GM18870 (cell line): Measurements from ENCODE around the gene IFFO2.
A peak's percentile ranks its signal among the peaks of the same experiment; 100 is the strongest.

Source experiments
- ATAC-seq: cut with Tn5 transposase; IDR thresholded peaks from one replicate; pipeline ENCODE4 v1.9.1; 2021; ENCODE audit warnings: moderate library complexity; ENCODE audit not compliant: unreplicated experiment

The IFFO2 gene

DNA sequence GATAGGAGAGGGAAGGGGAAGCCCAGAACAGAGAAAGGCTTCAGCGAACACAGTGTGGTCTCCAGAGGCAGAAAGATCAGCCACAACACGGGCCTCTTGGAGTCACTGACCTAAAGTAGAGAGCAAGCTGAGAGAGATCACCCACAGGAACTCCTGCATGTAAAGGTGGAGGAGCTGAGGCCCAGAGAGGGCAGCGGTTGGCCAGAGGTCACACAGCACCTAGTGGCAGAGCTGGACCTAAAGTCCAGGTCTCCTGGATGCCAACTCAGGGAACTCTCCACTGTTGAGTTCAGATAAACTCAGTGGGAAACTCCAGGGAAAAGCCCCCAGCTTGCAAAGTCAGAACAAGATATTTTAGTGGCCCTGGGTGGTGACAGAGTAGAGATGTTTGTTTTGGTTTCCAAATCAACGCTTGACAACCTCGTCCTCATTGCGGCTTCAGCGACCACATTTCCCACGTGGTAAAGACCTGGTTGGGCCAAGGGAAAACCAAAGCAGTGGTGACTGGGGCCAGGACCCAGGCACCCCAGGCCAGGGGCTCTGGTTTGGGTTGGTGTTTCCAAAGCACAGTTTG, 4.6 kb downstream of the IFFO2 start:
- ATAC-seq: peak; percentile 51

DNA sequence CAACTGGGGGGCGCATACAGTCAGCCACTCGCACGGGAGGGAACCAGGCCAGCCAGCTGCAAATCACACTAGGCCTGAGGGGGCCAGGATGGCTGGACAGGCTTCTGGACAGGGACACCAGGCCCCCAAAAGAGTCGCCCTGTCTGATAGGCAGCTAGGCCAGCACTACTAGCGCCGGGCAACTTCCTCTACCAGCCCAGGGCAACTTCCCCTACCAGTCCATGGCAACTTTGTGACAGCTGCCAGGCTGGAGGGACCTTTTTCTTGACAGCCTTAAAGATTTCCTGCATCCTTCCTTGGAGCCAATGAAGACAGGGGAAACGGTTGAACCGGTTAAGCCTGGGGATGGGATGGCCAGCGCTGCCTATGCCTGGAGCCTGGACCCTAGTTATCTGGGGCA, 5.1 kb downstream of the IFFO2 start:
- ATAC-seq: no peak

DNA sequence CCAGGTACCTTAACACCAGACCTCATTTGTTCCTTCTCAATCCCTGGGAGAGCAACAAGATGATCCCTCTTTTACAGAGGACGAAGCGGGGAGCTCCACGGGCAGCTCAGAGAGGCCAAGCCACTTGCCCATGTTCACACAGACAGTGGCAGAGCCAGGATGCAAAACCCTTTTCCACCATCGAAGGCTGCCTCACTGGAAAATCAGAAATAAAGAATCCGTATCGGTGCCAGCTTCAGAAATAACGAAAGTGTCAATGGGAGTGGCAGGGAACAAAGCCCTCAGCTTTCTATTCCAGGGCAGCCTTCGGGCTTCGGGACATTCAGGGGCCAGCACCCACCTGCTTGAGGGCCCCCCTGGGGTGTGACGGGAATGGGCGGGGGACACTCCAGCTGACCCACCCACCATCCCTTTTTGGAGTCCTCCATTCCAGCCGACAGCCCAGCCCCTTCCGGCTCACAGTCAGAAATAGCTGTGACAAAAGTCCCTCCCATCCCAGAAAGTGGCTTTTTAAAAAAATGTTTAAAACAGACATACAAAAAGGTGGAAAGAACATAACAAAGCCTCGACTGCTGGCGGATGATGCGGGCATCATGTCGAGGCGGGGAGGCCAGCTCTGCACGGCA, 6.0 kb downstream of the IFFO2 start:
- ATAC-seq: no peak

DNA sequence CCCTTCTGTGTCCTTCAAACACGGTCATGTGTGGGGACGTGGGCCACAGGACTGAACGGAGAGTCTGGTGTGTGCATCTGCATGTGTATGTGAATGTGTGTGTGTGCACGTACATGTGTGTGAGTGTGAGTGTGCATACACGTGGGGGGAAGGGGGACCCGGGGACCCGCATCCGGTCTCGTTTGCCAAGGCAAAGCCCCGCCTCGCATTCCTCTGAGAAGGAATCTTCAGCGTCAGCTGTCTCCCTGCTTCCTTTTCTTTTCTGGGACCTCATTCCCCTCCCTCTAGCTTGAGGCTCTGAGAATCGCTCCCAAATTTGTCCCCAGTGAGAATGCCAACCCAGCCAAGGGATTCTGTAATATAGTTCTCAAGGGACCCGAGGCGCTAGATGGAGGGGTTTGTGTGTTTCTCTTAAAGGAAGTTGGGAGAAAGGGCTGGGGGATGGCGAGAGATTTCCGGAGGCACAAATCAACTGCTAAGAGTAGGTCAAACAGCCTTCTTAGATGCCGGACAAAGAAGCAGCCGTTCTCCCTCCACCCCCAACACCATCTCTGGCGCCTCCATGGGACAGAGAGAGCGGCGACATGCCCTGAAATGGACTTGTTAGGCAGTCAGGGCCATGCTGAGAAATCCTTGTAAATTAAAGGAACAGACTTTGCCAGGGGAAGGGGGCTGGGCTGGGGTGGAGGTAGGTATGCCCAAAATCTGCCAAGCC, 6.6 kb downstream of the IFFO2 start:
- no peak for ATAC-seq

DNA sequence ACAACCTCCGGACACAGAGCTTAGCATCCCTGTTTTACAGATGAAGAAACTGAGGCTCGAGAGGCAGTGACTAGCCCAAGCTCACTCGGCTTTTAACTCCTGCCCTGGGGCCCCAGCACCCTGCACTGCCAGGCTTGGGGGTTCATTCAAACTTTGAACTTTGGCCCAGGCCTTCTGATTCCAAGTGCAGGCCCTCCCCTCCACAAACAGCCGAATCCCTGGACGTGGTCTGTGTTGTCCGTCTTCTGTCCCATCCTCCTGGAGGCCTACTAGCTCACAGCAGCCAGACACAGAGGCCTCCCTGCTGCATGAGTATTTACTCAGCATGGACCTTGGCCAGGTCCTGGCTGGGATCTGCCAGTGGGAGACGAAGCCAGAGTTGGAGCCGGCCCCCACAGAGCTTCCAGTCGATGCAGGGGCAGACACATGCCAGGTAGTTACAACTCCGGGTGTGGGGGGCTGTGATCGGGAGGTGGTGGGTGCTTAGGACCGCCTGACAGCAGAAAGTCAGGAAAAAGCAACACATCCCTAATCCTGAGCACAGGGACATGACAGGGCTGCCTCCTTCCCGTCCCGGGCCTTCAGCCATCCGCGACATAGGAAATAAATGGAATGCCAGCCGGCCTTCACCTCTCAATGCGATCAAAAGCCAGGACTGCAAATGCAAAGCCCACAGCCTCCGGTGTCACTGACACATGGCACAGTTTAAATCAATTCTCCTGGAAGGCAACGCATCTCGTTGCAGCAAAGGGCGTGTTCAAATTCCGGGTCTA, 7.4 kb downstream of the IFFO2 start:
- ATAC-seq: no peak

DNA sequence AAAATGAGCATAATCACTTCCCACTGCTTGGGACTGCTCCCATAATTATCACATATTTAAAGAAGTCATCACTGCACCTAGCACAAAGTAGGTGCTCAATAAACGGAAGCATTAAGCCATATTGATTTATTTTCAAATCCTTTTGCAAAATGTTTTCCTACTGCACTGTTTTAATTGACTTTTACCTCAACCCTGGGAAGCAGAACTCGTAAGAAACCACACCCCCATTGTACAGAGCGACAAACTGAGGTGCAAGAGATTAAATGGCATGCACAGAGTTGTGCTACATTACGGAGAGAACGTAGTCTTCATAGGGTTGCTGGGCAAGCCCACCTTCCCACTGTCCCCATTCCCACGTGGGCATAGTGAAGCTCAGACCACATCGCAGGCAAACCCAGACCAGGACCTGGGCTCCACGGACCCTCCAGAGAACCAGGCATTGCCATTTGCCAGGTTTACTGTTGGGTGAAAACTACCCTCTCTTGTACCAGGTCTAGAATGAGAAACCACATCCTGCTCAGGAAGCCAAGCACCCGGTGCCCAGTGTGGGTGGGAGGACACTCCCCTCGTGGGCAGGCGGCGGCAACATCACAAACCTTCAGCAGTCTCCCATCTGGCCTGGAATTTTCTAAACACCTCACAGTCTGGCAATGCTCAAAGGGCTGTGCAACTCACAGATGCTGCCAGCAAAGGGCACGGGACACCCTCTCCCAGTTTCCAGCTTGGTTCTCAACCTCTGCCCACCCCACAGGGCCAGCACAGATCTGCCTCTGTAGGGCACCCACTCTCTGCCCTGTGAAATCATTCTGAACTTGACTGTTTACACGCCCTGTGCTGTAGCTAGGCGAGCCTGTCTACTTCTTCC, 8.2 kb downstream of the IFFO2 start:
- ATAC-seq: no peak

DNA sequence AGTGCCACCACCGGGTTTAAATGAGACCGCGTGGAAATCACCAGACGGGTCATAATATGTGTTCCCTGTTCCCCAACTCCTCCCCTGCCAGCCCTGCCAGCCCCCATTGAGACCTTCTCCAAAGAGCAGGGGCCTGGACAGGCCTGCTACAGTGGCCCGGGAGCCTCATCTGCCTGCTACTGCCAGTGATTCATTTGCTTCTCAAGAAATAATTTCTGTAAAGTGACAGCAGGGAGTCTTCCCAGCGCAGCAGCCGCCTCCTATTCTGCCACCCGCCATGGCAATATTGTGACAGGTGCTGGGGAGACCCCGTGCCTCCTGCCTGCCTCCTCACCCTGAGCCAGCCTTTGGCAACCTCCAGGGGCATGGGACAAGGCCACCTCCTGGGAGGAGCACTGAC, 8.9 kb downstream of the IFFO2 start:
- ATAC-seq: no peak

DNA sequence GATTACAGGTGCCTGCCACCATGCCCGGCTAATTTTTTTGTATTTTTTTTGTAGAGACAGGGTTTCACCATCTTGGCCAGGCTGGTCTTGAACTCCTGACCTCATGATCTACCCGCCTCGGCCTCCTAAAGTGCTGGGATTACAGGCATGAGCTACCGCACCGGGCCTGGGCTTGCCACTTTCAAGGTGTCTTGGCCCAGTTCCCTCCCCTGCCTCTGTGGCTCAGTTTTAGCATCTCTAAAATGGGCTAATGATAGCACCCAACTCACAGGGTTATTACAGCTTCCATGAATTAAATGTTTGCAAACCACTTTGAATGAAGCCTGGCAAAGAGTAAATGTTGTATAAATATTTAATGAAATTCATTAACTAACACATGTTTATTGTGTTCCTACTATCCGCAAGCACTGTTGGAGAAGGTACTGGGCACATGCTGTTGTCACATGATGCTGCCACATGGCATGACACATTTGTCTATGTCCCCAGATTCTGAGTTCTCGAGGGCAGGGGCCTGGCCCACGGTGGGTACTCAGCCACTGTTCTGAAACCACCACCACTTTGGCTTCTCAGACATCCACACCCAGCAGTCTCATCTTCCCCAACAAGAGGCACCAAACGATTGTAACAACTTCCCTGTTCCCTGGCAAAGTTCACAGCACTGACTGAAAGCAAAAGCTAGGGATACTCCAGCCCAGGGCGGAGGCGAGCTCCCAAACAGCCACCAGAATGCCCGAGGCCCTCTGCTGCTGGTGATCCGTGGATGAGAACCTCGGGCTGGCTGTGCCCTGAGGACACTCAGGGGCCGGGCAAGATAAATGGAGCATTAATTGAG, 9.7 kb downstream of the IFFO2 start:
- ATAC-seq: no peak

DNA sequence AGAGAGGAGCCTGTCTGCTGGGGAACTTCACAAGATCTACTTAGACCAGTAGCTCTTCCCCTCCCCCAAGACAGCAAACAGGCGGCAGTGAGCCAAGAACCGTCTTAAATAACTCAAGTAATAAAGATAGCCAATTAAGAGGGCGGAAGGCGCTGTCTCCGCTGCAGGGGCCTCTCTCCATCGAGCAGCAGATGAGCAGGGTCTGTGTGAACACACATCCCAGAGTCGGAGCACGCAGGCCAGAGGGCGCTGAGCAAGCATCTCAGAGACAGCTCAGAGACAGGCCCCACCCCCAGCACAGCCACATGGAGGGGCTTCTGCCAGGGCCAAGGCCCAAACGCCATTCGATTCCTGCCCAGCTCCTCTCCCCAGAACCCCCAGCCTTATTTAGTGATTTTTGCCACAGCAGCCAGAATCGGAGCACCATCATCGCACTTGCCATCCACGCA, 11.1 kb downstream of the IFFO2 start:
- ATAC-seq: no peak

DNA sequence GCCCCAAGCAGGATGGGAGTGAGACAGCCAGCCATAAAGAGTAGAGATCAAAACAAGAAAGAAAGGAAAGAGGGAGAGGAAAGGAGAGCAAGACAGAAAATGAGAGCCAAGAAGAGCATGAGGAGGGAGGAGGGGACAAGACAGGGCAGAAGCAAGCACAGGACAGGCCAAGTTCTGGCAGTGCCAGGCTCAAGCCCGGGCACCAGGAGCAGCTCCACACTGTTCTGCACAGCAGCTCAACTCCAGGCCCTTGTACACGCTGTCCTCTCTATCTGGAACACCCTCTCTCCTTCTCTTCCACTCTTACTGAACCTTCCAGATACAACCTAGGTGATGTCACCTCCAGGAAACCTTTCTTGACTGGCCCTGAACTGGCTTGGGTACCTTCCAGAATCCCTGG, 11.7 kb downstream of the IFFO2 start:
- no peak for ATAC-seq

DNA sequence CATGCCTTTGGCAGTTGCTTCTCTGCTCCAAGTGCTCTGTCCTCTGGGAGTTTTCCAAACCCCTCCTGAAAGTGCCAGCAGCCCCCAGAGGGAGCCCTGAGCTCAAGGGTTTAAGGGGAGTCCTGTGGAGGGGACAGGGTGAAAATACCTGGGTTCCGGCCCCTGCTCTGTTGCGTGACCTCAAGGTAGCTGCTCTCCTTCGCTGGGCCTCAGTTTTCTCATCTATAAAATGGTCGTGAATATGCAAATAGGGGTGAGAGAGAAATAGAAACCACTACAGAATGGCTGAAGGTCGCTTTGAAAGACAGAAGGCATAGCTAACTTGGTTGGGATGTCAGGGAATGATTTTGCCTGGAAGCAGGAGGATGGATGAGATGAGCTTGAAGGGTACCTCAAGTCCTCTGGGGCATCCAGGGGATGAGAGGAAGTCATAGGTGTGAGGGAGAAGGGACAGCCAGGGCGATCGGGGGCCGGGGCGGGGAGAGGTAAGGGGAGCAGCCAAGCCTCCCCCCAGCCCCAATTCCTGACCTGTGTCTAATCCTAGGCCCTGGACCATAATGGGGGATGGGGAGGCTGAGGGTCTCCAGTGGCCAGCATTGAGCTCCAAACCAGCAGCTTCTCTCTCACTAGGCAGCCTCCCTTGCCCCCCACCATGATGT, 12.4 kb downstream of the IFFO2 start:
- no peak for ATAC-seq

DNA sequence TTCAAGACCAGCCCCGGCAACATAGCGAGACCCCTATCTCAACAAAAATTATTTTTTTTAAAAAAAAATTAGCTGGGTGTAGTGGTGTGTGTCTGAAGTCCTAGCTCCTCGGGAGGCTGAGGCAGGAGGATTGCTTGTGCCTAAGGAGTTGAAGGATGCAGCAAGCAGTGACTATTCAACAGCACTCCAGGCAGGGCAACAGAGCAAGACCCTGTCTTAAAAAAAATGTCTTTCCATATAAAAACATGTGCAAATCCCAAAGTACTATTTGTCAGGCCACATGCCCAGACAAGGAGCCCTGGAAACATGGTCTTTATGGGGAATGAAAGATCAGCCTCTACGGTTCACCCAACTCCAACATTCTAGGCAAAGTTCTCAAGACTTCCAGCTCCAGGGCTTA, 13.3 kb downstream of the IFFO2 start:
- ATAC-seq: no peak

DNA sequence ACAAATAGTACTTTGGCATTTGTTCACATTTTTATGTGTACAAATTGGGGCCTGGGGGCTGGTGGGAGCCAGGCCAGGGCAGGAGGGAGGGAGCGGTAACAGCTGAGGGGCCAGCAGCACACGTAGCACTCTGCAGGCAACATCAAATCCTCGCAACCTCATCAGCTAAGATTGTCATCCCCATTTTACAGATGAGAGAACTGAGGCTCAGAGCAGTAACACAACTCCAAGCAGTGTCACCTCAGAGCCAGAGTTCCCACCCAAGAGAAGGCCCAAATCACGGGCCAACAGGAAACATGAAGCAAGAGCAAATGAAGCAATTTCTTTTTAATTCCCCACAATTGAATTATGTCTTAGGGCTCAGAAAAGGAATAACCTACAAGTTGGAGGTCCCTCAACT, 14.1 kb downstream of the IFFO2 start:
- no peak for ATAC-seq

DNA sequence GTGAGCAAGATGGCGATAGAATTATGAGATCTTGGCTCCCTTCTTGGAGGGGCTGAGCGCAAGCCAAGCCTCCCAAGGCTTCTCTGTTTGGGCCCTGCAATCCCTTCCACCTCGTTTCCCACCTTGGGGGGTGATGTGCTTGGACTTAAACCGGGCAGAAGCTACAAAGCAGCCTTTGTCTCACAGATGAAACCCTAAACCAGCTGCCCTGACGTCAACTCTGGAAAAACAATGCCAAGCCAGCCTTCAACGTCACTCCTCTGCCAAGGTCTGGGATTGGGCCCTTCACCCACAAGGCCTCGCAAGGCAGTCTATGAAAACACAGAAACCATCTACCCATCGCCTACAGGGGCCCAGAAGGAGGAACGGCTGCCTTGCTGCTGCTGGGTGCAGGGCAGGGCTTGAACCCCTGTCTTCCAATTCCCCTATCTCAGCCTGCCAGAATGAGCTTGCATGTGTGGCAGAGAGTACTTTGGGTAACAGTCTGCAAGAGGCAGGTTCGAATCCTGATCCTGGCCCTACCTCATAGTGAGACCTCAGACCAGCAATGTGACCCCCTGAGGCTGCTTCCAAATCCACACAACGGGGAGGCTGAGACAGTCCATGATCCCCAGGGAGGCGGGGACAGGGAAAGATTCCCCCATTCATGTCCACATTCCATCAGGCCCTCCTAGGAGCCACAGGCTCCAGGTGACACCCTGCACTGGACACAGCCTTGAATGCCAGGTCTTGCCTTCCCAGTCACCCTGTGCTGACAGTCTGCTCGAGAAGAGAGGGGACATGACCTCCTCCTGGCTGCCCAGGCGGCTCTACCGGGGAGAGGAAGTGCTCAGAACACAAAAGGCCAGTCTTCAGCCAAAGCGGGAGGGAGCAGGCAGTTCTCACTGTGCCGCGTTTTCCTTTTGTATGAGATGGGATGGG, 15.0 kb downstream of the IFFO2 start:
- no peak for ATAC-seq

DNA sequence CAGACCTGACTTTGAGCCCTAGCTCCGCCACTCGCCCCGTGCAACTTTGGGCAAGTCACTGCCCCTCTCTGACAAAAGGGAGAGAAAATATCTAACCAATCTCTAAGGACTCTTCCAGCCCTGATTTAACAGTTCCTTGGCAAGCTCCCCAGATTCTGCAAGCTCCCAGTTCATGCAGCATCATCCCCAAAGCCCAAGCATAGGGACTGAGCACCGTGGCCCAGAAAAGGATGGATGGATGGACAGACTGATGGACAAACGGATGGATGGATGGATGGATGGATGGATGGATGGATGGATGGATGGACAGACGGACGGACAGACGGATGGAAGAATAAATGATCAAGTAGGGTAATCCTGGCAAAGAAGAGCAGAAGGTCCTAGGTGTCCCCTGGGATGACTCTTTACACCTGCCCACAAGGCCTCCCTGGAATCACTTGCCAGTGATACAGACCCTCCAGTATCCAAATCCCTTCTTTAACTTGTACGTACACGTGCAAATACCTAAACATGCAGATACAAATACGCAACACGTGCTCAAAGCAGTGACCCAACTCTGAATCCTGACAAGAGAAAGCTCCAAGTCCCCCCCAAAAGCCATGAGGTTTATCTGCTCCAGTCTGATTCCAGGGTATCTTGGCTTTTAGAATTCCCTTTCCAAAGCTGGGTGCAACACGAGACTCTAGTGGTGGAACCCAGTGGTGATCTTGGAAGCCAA, 16.0 kb downstream of the IFFO2 start:
- ATAC-seq: no peak

DNA sequence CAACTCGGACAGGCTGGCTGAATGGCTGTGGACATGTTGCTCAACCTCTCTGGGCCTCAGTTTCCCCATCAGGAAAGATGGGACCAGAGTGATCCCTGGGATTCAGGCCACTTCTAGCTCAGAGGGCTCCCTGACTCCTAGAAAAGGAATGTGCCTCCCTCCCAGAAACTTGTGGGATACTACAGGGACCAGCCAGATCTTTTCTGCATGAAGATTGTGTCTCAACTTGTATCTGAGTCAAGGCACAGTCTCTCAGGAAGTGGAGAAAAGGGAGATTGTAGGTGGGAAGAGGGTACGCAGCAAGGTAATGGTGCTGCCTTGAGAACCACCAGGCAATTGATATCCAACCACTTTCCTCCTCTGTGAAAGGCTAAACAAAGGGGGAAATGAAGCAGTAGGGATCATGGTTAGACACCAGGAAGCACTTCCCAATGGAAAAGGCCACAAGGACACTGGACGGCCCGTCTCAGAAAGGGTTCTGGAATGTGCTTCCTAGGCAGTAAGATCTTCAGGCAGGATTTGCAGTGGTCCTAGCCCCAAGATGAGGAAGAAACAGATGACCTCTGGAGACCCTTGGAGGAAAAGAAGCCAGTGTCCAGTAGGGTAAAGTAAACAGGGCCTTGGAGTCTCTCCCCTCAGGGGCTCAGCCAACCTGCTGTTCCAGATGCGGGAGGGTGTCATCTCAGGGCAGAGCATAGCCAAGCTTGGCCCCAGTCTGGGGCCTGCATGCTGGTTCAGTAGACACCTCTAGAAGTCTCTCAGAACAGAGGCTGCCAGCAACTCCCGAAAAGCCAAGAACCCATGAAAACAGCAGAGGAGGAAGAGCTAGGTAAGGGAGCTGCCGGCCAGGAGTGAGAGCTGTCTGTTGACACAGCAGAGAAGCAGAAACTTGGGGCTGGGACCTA, 16.8 kb downstream of the IFFO2 start:
- ATAC-seq: no peak

DNA sequence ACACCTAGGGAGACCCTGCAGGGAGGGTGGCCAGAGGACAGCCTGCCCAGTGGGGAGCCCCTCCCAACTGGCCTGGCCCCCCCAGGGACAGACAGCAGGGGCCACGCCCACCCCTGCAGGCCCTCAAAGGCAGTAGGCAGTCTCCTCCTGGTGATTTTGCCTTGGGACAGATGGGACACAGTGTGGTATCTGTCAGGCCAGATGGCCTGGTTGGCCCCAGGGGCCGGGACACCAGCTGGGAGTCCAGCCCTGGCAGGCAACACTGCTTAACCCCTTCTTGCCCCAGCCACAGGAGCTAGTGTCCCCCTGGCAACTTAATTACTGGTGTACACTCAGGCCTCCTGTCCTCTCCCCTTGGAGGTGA, 17.8 kb downstream of the IFFO2 start:
- ATAC-seq: no peak
